Transverse colon (tissue), 4 donors: ENCODE measurements around the gene SLC39A6. TPM values are rescaled to one million over a fixed set of nuclear protein-coding genes. Genes with fewer than 3 reads are reported as not detected.

Experiments
- DNase-seq: peaks from one replicate; pipeline ENCODE4 v3.0.0-alpha.2; 2019
- H3K27ac ChIP-seq, 4 donors: fragments of 200-600 bp; sonication (generic); 2 replicates each; pipeline ENCODE4 v1.5.1; 2016 to 2018; ENCODE audit warnings: inconsistent platforms in 4 of 4
- H3K27me3 ChIP-seq: fragments of 200-600 bp; sonication (generic); 2 replicates; pipeline ENCODE4 v1.5.1; 2017; ENCODE audit warnings: inconsistent platforms
- H3K36me3 ChIP-seq, 4 donors: fragments of 200-600 bp; sonication (generic); 2 replicates each; pipeline ENCODE4 v1.5.1; 2017 to 2019; ENCODE audit warnings: inconsistent platforms in 4 of 4
- H3K4me1 ChIP-seq, 4 donors: fragments of 200-600 bp; sonication (generic); 2 replicates each; pipeline ENCODE4 v1.5.1; 2017 to 2020; ENCODE audit warnings: inconsistent platforms in 4 of 4
- H3K4me3 ChIP-seq, 4 donors: fragments of 200-600 bp; sonication (generic); 1 replicate in 1 of 4; 2 replicates in 3 of 4; pipeline versions ENCODE4 v1.5.1 to v1.6.1; 2017 to 2019; ENCODE audit warnings: inconsistent platforms in 4 of 4
- H3K9me3 ChIP-seq, 2 donors: fragments of 200-600 bp; sonication (generic); 2 replicates each; pipeline ENCODE4 v1.5.1; 2017 to 2019; ENCODE audit warnings: inconsistent platforms in 2 of 2
- CTCF ChIP-seq, 5 experiments: fragments of 200-600 bp in 3 of 5; fragments of 450-650 bp in 2 of 5; sonication (generic) in 3 of 5; IDR thresholded peaks; 1 replicate in 2 of 5; 2 replicates in 3 of 5; pipeline ENCODE4 v1.5.1; 2016 to 2017; ENCODE audit warnings: antibody characterized with exemption in 5 of 5, inconsistent platforms in 3 of 5, mild to moderate bottlenecking in 2 of 5, moderate library complexity in 1 of 5
- EP300 ChIP-seq: sonication (generic); formaldehyde crosslinking; IDR thresholded peaks from one replicate; pipeline ENCODE4 v1.6.1; 2017; ENCODE audit warnings: antibody characterized with exemption, low read depth
- POLR2A ChIP-seq: fragments of 450-650 bp; IDR thresholded peaks from one replicate; pipeline ENCODE4 v1.6.1; 2016; ENCODE audit warnings: antibody characterized with exemption, mild to moderate bottlenecking, moderate library complexity
- POLR2AphosphoS5 ChIP-seq, 3 donors: sonication (generic); formaldehyde crosslinking; IDR thresholded peaks; one replicate each; pipeline ENCODE4 v1.6.1; 2016; ENCODE audit warnings: antibody characterized with exemption in 3 of 3
- WGBS, 2 donors: methylation state at CpG; one replicate each; pipeline ENCODE4 v1.1.5; 2018; ENCODE audit warnings: low coverage in 1 of 2; 5-methylcytosine and 5-hydroxymethylcytosine counted together
- in situ Hi-C, 4 donors: fragments of 200-750 bp; cut with MboI; loops; one replicate each; pipeline versions ENCODE4 v1.15.0 to v1.15.1; 2017; ENCODE audit warnings: low sequenced_read_pairs in 3 of 4, low pct_ligation_motif_present in 1 of 4, low pct_unique_long_range_greater_than_20kb in 1 of 4
- intact Hi-C: fragments of 100-400 bp; cut with DNase I; formaldehyde crosslinking; loops from one replicate; pipeline ENCODE4 v1.15.1; 2023; ENCODE audit warnings: low total_unique reads
- total RNA-seq, 4 donors: library from RNA; depleted of rRNA; stranded (reverse); fragments of >200 nt; gene quantifications; one replicate each; pipeline ENCODE4 v1.1.0, GENCODE V29; 2016

Gene SLC39A6
- 10 to 100 TPM in 3 of 4 donors, 1 to 10 TPM in 1; 4.5 to 24.3 (median 19.6) TPM for total RNA-seq

- intact Hi-C loops (no loop called here), in situ Hi-C loops (no loop called here)
- peak; percentile 97 for DNase-seq
- Histone ChIP-seq H3K4me3 (peak within 1 kb of the TSS; percentile 68 to 82 (median 76)), H3K4me1 (peaks cover 7 to 33% (median 19%) of the 10 kb centered on the region in 4 donors), H3K27ac (peak within 1 kb of the TSS; percentile 98 to 100 (median 99)), H3K36me3 (no peaks in the 10 kb centered on the region), H3K27me3 (no peaks in the 10 kb centered on the region), H3K9me3 (no peaks in the 10 kb centered on the region)
- TF ChIP-seq CTCF (IDR thresholded peaks at IDR 0.05) (no peak), EP300 (no peak), POLR2A (peak; percentile 74), POLR2AphosphoS5 (IDR thresholded peaks at IDR 0.05) (peak; percentile 83 to 87 (median 86))
- WGBS, 2 donors = 1% methylated on average over 60 of the region's 69 CpGs; no CpG with 5 or more reads in 1 of the 2 donors
Observed at GRCh38 chr18:36129300-36130038, at the start of gene SLC39A6, which contains the start of gene ELP2. TSS of gene SLC39A6 (minus strand) at chr18:36129340. CDS start at chr18:36127007, 2,333 bp downstream. TSS of gene ELP2 (plus strand) at chr18:36129899. CDS start at chr18:36129934, 35 bp downstream.

GRCh38 chr18:36177913-36178312 is 48.8 kb upstream of the SLC39A6 start:
- Histone ChIP-seq H3K27ac (no peak overlapping the region), H3K36me3 (peaks cover 0 to 24% (median 5%) of the 10 kb centered on the region in 4 donors), H3K9me3 (no peaks in the 10 kb centered on the region), H3K4me3 (no peak overlapping the region), H3K4me1 (peaks cover 0 to 23% (median 10%) of the 10 kb centered on the region in 4 donors), H3K27me3 (no peaks in the 10 kb centered on the region)
- intact Hi-C loops = no loop called here
- TF ChIP-seq CTCF (IDR thresholded peaks at IDR 0.05) (no peak), POLR2AphosphoS5 (IDR thresholded peaks at IDR 0.05) (no peak), POLR2A (no peak), EP300 (no peak)
- in situ Hi-C loops = no loop called here
- no peak for DNase-seq
- 82 to 100% methylated on average over 1 to 3 of the region's 3 CpGs for WGBS, 2 donors

- intact Hi-C loops (no loop called here), in situ Hi-C loops (no loop called here)
- no peak for TF ChIP-seq EP300
- TF ChIP-seq CTCF (IDR thresholded peaks at IDR 0.05) = no peak
- TF ChIP-seq POLR2A = no peak
- no peak for TF ChIP-seq POLR2AphosphoS5 (IDR thresholded peaks at IDR 0.05)
- H3K4me3 ChIP-seq = no peak overlapping the region
- H3K27ac ChIP-seq = peak overlapping the region; percentile 3 to 51 (median 40)
- H3K4me1 ChIP-seq = peaks cover 0 to 23% (median 10%) of the 10 kb centered on the region in 4 donors
- no peaks in the 10 kb centered on the region for H3K27me3 ChIP-seq
- no peak for DNase-seq
- H3K9me3 ChIP-seq = no peaks in the 10 kb centered on the region
- peaks cover 0 to 28% (median 7%) of the 10 kb centered on the region in 4 donors for H3K36me3 ChIP-seq
- WGBS, 2 donors = 89 to 92% methylated on average over 9 of the region's 9 CpGs
Observed at GRCh38 chr18:36176711-36177110, 47.6 kb upstream of the SLC39A6 start.

- in situ Hi-C loops (no loop called here), intact Hi-C loops (no loop called here)
- H3K9me3 ChIP-seq = no peaks in the 10 kb centered on the region
- peaks cover 0 to 23% (median 10%) of the 10 kb centered on the region in 4 donors for H3K4me1 ChIP-seq
- no peaks in the 10 kb centered on the region for H3K27me3 ChIP-seq
- 60% methylated on average over 2 of the region's 2 CpGs; no CpG with 5 or more reads in 1 of the 2 donors for WGBS, 2 donors
- DNase-seq = peak; percentile 80
- H3K36me3 ChIP-seq = peaks cover 0 to 33% (median 10%) of the 10 kb centered on the region in 4 donors
- H3K27ac ChIP-seq = peak overlapping the region; percentile 36 to 51 (median 40)
- no peak overlapping the region for H3K4me3 ChIP-seq
- TF ChIP-seq EP300 = no peak
- TF ChIP-seq POLR2AphosphoS5 (IDR thresholded peaks at IDR 0.05) = peak in 1 of 3 donors; percentile 38
- no peak for TF ChIP-seq CTCF (IDR thresholded peaks at IDR 0.05)
- no peak for TF ChIP-seq POLR2A
Observed at GRCh38 chr18:36176177-36176584, 47.0 kb upstream of the SLC39A6 start.
